Bronchial epithelial cell (primary cell): ENCODE measurements around the gene SDK2. TPM values are rescaled to one million over a fixed set of nuclear protein-coding genes. Genes with fewer than 3 reads are reported as not detected.

Experiments
- DNase-seq: peaks from one replicate; pipeline ENCODE4 v3.0.0-alpha.2; 2010; ENCODE audit warnings: low read depth
- FAIRE-seq: peaks from 2 replicates; lab custom pipeline; 2011; peaks lifted over from hg19 to GRCh38; lab: Jason Lieb, UNC
- H3K27me3 ChIP-seq: 2 replicates; pipeline ENCODE4 v1.5.1; 2011; ENCODE audit warnings: low read length; ENCODE audit not compliant: control insufficient read depth, insufficient read depth
- H3K36me3 ChIP-seq: 2 replicates; pipeline ENCODE4 v1.5.1; 2011; ENCODE audit warnings: low read length; ENCODE audit not compliant: control insufficient read depth, insufficient read depth
- H3K4me3 ChIP-seq: 2 replicates; pipeline ENCODE4 v1.5.1; 2011; ENCODE audit warnings: mild to moderate bottlenecking, low read depth, low read length, control low read depth
- CTCF ChIP-seq: IDR thresholded peaks from 2 replicates; pipeline ENCODE4 v1.5.1; 2011; ENCODE audit warnings: mild to moderate bottlenecking, moderate library complexity, low read length, control low read depth, inconsistent platforms; ENCODE audit not compliant: insufficient read depth, severe bottlenecking
- total RNA-seq: library from RNA; depleted of rRNA; stranded (reverse); fragments of >200 nt; gene quantifications from 2 replicates; pipeline ENCODE4 v1.2.1, GENCODE V29; 2014

The SDK2 gene
- total RNA-seq, 1 donor from 2014 or later, result 2.1 TPM

GRCh38 chr17:73452009-73452408 is 192.2 kb downstream of the SDK2 start:
- no peak overlapping the region for H3K4me3 ChIP-seq
- FAIRE-seq (no peak), DNase-seq (no peak)
- no peaks in the 10 kb centered on the region for H3K27me3 ChIP-seq
- H3K36me3 ChIP-seq, result no peaks in the 10 kb centered on the region
- no peak for TF ChIP-seq CTCF

DNA sequence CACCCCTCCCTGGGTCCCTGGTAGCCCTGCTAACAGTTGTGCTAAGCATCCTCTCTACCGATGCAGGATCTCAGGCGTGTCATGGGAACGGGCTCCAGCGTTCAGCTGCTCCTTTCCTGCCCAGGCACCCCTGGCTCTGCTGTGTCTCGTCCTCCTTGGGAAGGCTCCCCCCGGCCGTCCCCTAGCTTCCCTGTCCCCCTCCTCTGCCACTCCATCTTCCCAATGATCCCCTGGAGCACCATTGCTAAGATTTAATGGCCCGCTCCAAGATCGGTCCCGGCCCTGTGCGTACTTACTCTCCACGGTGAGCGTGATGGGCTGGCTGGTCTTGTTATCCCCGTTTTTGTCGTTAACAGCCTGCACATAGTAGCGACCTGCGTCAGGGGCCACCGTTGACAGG is 196.9 kb downstream of the SDK2 start:
- no peaks in the 10 kb centered on the region for H3K36me3 ChIP-seq
- no peak for DNase-seq
- no peak for TF ChIP-seq CTCF
- no peaks in the 10 kb centered on the region for H3K27me3 ChIP-seq
- H3K4me3 ChIP-seq, result no peak overlapping the region
- no peak for FAIRE-seq

DNA sequence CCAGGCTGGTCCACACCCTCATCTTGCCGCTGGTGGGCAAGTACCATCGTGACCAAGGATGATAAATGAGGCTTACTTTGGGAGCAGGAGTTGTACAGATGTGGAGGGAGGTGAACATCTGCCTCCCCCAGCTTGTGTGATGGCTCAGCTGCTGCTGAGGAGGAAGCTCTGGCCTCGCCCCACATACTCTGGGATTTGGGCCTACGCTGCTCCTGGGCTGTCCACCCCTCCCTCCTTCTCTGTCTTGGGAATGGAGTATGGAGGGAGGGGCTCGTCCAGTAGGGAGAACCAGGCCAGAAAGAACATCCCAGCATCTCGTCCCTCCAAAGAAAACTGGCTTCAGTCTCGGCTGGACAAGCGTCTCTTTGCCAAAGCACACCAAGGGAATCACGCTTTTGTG is 197.6 kb downstream of the SDK2 start:
- TF ChIP-seq CTCF, result no peak
- Histone ChIP-seq H3K27me3 (no peaks in the 10 kb centered on the region), H3K36me3 (no peaks in the 10 kb centered on the region), H3K4me3 (no peak overlapping the region)
- DNase-seq (no peak), FAIRE-seq (no peak)

GRCh38 chr17:73445466-73445865 is 198.8 kb downstream of the SDK2 start:
- H3K36me3 ChIP-seq, result no peaks in the 10 kb centered on the region
- DNase-seq, result no peak
- H3K27me3 ChIP-seq, result no peaks in the 10 kb centered on the region
- H3K4me3 ChIP-seq, result no peak overlapping the region
- no peak for FAIRE-seq
- no peak for TF ChIP-seq CTCF

DNA sequence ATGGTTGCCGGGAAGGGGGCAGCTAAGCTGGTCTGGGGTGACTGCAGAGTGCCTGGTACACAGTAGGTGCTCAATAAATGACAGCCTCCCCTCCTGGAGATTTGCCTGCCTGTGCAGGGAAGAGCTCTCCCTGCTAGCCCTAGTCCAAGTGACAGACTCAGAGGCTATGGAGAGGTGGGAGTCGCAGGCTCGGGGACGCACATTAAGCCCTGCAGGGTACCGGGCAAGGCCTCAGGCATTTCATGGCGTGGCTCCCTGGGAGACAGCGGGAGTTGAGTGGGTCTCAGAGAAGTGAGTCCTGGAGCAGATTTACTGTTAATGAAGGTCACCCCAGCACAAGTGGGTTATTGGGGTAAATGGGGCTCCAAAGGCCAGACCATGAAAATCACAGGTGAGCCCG is 200.2 kb downstream of the SDK2 start:
- H3K4me3 ChIP-seq, result no peak overlapping the region
- H3K36me3 ChIP-seq, result no peaks in the 10 kb centered on the region
- DNase-seq (no peak), FAIRE-seq (no peak)
- no peaks in the 10 kb centered on the region for H3K27me3 ChIP-seq
- no peak for TF ChIP-seq CTCF

GRCh38 chr17:73439597-73439996 is 204.6 kb downstream of the SDK2 start:
- H3K4me3 ChIP-seq, result no peak overlapping the region
- H3K36me3 ChIP-seq, result no peaks in the 10 kb centered on the region
- no peak for TF ChIP-seq CTCF
- no peak for FAIRE-seq
- no peak for DNase-seq
- no peaks in the 10 kb centered on the region for H3K27me3 ChIP-seq
